NB4 (cell line): ENCODE data around the gene BACE1-AS.

Experiments used
- DNase-seq: peaks from one replicate; pipeline ENCODE4 v3.0.0; 2010; ENCODE audit warnings: low read depth
- H3K4me3 ChIP-seq: one replicate; pipeline ENCODE4 v1.5.1; 2011; ENCODE audit warnings: mild to moderate bottlenecking, low read depth, low read length, moderate library complexity
- CTCF ChIP-seq: IDR thresholded peaks from one replicate; pipeline ENCODE4 v1.5.1; 2012; ENCODE audit warnings: low read depth, low read length
- MAX ChIP-seq: IDR thresholded peaks from 2 replicates; pipeline ENCODE4 v1.6.1; 2011; ENCODE audit warnings: low read depth, low read length
- MYC ChIP-seq: IDR thresholded peaks from 2 replicates; pipeline ENCODE4 v1.6.1; 2011; ENCODE audit warnings: low read depth, low read length
- POLR2A ChIP-seq: IDR thresholded peaks from 2 replicates; pipeline ENCODE4 v1.6.1; 2011; ENCODE audit warnings: mild to moderate bottlenecking; ENCODE audit not compliant: insufficient read length; ENCODE audit errors: extremely low read depth

The BACE1-AS gene

GRCh38 chr11:117290809-117291396 lies at the start of gene BACE1-AS:
BACE1-AS (plus strand) TSS chr11:117291346.
- no peak for DNase-seq
- TF ChIP-seq MYC (no peak), MAX (no peak), CTCF (no peak), POLR2A (no peak)
- H3K4me3 ChIP-seq: no peak within 1 kb of the TSS

GRCh38 chr11:117248341-117248740 lies 42.8 kb upstream of the BACE1-AS start:
- TF ChIP-seq MAX: no peak
- TF ChIP-seq POLR2A: no peak
- no peak for TF ChIP-seq MYC
- no peak for TF ChIP-seq CTCF
- no peak overlapping the region for H3K4me3 ChIP-seq
- no peak for DNase-seq

- DNase-seq: no peak
- no peak for TF ChIP-seq MAX
- no peak for TF ChIP-seq POLR2A
- TF ChIP-seq MYC: no peak
- TF ChIP-seq CTCF: no peak
- no peak overlapping the region for H3K4me3 ChIP-seq
Measured at GRCh38 chr11:117249571-117249970, 41.6 kb upstream of the BACE1-AS start.

- no peak overlapping the region for H3K4me3 ChIP-seq
- TF ChIP-seq CTCF: no peak
- TF ChIP-seq MYC: no peak
- TF ChIP-seq MAX: no peak
- TF ChIP-seq POLR2A: no peak
- no peak for DNase-seq
Measured at GRCh38 chr11:117251506-117251905, 39.6 kb upstream of the BACE1-AS start.

- H3K4me3 ChIP-seq: no peak overlapping the region
- no peak for DNase-seq
- TF ChIP-seq MAX (no peak), MYC (no peak), CTCF (no peak), POLR2A (no peak)
Measured at GRCh38 chr11:117255966-117256365, 35.2 kb upstream of the BACE1-AS start.

- H3K4me3 ChIP-seq: no peak overlapping the region
- TF ChIP-seq POLR2A: no peak
- no peak for TF ChIP-seq CTCF
- TF ChIP-seq MYC: no peak
- TF ChIP-seq MAX: no peak
- no peak for DNase-seq
Measured at GRCh38 chr11:117256573-117256972, 34.6 kb upstream of the BACE1-AS start.
